Dermis blood vessel endothelial cell (primary cell): Measurements from ENCODE around the gene PCDH15. TPM values are rescaled to one million over a fixed set of nuclear protein-coding genes. Genes with fewer than 3 reads are reported as not detected.
"Not testable (repeated sequence)": the region's sequence is repeated elsewhere in the genome, so short reads cannot be mapped to it uniquely, and the experiment has no call there.

Source experiments
- DNase-seq: peaks from one replicate; pipeline ENCODE4 v3.0.0; 2010
- total RNA-seq: library from RNA; depleted of rRNA; stranded (reverse); fragments of >200 nt; gene quantifications from 2 replicates; pipeline ENCODE4 v1.2.3, GENCODE V29; 2014

The PCDH15 gene
- total RNA-seq, 1 donor from 2014 or later = not detected

GRCh38 chr10:54531296-54531695 lies 269.7 kb downstream of the PCDH15 start:
- DNase-seq = no peak

- no peak for DNase-seq
Observed at GRCh38 chr10:54530299-54530698, 270.7 kb downstream of the PCDH15 start.

GRCh38 chr10:54525816-54526215 lies 275.2 kb downstream of the PCDH15 start:
- DNase-seq = no peak

GRCh38 chr10:54515244-54515643 lies 285.8 kb downstream of the PCDH15 start:
- not testable (repeated sequence) for DNase-seq

GRCh38 chr10:54503863-54504262 lies 297.2 kb downstream of the PCDH15 start:
- no peak for DNase-seq

GRCh38 chr10:54501929-54502328 lies 299.1 kb downstream of the PCDH15 start:
- DNase-seq = no peak

GRCh38 chr10:54496852-54497251 lies 304.2 kb downstream of the PCDH15 start:
- DNase-seq = no peak

GRCh38 chr10:54487743-54488142 lies 313.3 kb downstream of the PCDH15 start:
- DNase-seq = no peak

GRCh38 chr10:54485971-54486370 lies 315.1 kb downstream of the PCDH15 start:
- no peak for DNase-seq

- no peak for DNase-seq
Observed at GRCh38 chr10:54484186-54484585, 316.8 kb downstream of the PCDH15 start.

GRCh38 chr10:54478601-54479000 lies 322.4 kb downstream of the PCDH15 start:
- DNase-seq = no peak

- DNase-seq = no peak
Observed at GRCh38 chr10:54477738-54478137, 323.3 kb downstream of the PCDH15 start.

- DNase-seq = no peak
Observed at GRCh38 chr10:54470324-54470631, 330.8 kb downstream of the PCDH15 start.

- DNase-seq = no peak
Observed at GRCh38 chr10:54469587-54470323, 331.3 kb downstream of the PCDH15 start.

GRCh38 chr10:54454271-54454670 lies 346.8 kb downstream of the PCDH15 start:
- no peak for DNase-seq

- no peak for DNase-seq
Observed at GRCh38 chr10:54449056-54449455, 352.0 kb downstream of the PCDH15 start.

GRCh38 chr10:54444170-54444569 lies 356.9 kb downstream of the PCDH15 start:
- no peak for DNase-seq

- no peak for DNase-seq
Observed at GRCh38 chr10:54441275-54441674, 359.8 kb downstream of the PCDH15 start.

GRCh38 chr10:54434782-54435181 lies 366.2 kb downstream of the PCDH15 start:
- DNase-seq = no peak

- DNase-seq = no peak
Observed at GRCh38 chr10:54415483-54415882, 385.5 kb downstream of the PCDH15 start.

- peak; percentile 7 for DNase-seq
Observed at GRCh38 chr10:54402576-54402975, 398.5 kb downstream of the PCDH15 start.

GRCh38 chr10:54396031-54396430 lies 405.0 kb downstream of the PCDH15 start:
- DNase-seq = no peak

- not testable (repeated sequence) for DNase-seq
Observed at GRCh38 chr10:54394598-54394997, 406.4 kb downstream of the PCDH15 start.

GRCh38 chr10:54372179-54372578 lies 428.9 kb downstream of the PCDH15 start:
- DNase-seq = no peak

- DNase-seq = no peak
Observed at GRCh38 chr10:54368984-54369383, 432.0 kb downstream of the PCDH15 start.
